ENCODE results near the gene CELSR1.

CELSR1 gene

DNA sequence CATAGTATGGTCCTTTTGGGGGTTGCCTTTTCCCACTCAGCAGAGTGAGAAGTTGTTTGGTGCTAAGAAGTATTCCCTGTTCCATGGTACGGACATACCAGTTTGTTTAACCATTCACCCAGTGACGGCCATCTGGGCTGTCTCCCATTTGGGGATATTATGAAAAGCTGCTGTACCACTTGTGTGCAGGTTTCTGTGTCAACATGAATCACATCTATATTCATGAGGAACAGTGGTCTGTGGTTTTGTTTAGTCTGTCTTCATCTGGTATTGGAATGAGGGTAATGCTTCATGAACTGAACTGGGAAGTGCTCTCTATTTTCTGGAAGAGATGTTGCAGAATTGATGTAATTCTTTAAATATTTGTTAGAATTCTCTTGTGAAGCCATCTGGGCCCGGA is 112.4 kb downstream of the CELSR1 start:
- no peak for ATAC-seq

DNA sequence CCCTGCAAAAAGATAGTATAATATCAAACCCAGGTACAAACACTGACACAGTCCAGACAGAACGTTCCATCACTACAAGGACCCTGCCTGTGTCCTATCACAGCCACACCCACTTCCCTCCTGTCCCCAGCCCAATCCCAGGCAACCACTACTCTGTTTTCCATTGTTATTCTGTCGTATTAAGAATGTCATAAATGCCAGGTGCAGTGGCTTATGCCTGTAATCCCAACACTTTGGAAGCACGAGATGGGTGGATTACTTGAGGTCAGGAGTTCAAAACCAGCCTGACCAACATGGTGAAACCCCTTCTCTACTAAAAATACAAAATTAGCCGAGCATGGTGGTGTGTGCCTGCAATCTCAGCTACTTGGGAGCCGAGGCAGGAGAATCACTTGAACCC is 112.9 kb downstream of the CELSR1 start:
- no peaks in the 10 kb centered on the region for H3K36me3 Mint-ChIP-seq (ENCODE audit: low read depth)
- DNase-seq (no peak), ATAC-seq (no peak)
- no peak overlapping the region for H3K4me3 Mint-ChIP-seq
- no peaks in the 10 kb centered on the region for H3K27me3 Mint-ChIP-seq
- H3K27ac Mint-ChIP-seq: no peak overlapping the region
- H3K9me3 Mint-ChIP-seq: no peaks in the 10 kb centered on the region
- peaks cover 6% of the 10 kb centered on the region for H3K4me1 Mint-ChIP-seq

More for the DNA sequence above, 112.4 kb downstream of the CELSR1 start:
- no peaks in the 10 kb centered on the region for H3K9me3 Mint-ChIP-seq
- H3K27ac Mint-ChIP-seq: no peak overlapping the region
- peaks cover 6% of the 10 kb centered on the region for H3K4me1 Mint-ChIP-seq
- H3K36me3 Mint-ChIP-seq (ENCODE audit: low read depth): no peaks in the 10 kb centered on the region
- H3K27me3 Mint-ChIP-seq: no peaks in the 10 kb centered on the region
- no peak for DNase-seq
- H3K4me3 Mint-ChIP-seq: no peak overlapping the region

DNA sequence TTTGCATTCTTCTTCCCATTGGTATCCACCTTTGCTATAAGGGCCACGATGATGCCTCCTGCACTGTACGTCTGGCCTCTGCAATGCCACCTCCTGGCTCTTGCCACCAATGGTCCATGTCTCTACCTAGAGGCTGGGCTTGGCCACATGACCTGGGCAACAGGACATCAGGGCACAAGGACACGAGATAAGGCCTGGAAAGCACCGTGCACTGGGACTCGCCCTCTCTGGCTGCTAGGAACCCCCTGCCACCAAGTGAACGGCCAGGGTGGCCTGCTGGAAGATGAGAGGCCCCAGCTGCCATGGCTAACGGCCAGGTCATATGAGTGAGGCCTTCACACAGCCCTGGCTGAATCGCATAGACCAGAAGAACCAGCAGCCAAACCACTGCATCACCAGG is 114.5 kb downstream of the CELSR1 start:
- Mint-ChIP-seq H3K27ac (no peak overlapping the region), H3K4me1 (peaks cover 6% of the 10 kb centered on the region), H3K9me3 (no peaks in the 10 kb centered on the region), H3K36me3 (ENCODE audit: low read depth) (no peaks in the 10 kb centered on the region), H3K4me3 (no peak overlapping the region), H3K27me3 (no peaks in the 10 kb centered on the region)
- DNase-seq (no peak), ATAC-seq (no peak)

DNA sequence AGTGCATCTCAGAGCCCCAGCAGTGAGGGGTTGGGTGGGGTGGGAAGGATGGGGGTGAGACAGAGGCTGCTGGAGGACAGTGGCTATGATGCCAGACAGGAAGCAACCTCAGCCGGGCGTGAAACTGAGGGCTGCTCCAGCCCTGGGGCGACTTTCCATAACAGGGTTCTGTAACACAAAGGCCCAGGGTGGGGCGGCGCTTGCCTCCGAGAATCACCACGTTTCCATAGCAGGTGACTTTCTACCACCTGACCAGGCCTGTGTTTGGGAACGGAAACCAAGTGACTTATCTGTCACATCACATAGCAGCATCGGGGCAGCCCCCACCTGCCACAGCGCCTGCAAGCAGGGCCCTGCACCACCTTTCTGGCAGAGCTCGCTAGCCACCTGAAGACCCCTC is 116.2 kb downstream of the CELSR1 start:
- no peak overlapping the region for H3K27ac Mint-ChIP-seq
- no peaks in the 10 kb centered on the region for H3K27me3 Mint-ChIP-seq
- H3K4me1 Mint-ChIP-seq: peaks cover 6% of the 10 kb centered on the region
- H3K4me3 Mint-ChIP-seq: no peak overlapping the region
- H3K9me3 Mint-ChIP-seq: no peaks in the 10 kb centered on the region
- peak; percentile 10 for DNase-seq
- ATAC-seq: peak; percentile 20
- no peaks in the 10 kb centered on the region for H3K36me3 Mint-ChIP-seq (ENCODE audit: low read depth)

DNA sequence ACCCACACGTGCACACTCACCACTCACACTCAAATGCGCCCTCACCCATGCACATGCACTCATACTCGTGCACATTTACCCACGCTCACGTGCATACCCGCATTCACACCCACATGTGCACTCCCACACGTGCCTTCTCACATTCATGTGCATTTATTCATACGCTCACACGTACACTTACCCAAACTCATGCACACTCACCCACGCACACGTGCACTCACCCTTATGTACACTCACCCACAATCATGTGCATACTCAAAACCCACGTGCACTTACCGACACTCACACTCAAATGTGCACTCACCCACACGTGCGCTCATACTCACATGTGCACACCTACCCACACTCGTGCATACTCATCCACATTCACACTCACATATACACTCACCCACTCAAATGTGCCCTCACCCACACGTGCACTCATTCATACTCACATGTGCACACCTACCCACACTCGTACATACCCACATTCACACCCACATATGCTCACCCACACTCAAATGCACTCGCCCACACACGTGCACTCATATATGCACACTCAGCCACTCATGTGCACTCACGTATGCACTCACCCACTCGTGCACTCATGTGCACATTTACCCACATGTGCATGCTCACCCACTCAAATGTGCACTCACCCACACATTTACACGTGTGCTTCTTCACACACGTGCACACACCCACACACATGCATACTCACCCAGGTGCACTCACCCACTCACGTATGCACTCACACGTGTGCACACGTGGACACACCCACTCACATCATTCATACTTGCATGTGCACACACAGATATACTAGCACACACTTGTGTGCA is 117.5 kb downstream of the CELSR1 start:
- Mint-ChIP-seq H3K27me3 (no peaks in the 10 kb centered on the region), H3K4me1 (peaks cover under 1% of the 10 kb centered on the region), H3K27ac (no peak overlapping the region), H3K36me3 (ENCODE audit: low read depth) (no peaks in the 10 kb centered on the region), H3K9me3 (no peaks in the 10 kb centered on the region), H3K4me3 (no peak overlapping the region)
- no peak for DNase-seq
- no peak for ATAC-seq

DNA sequence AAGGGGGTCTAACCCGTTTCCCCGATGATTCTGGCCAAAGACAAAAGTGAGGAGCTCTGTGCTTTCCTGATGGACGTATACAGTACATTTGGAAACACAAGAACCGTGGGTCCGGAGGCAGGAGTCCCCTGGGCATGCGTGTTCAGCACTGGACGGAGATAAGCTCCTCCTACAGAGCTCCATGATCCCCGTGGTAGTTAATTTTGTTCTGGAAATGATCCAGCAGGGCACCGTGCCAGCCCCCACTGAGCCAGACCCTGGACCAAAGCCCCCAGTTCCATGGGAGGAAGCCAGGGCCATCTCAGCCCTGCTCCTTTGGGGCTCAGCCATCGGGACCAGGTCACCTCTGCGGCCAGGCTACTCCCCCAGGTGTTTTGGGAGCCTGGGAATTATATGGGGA is 118.6 kb downstream of the CELSR1 start:
- Mint-ChIP-seq H3K4me1 (no peaks in the 10 kb centered on the region), H3K27ac (no peak overlapping the region), H3K4me3 (no peak overlapping the region), H3K9me3 (no peaks in the 10 kb centered on the region), H3K36me3 (ENCODE audit: low read depth) (no peaks in the 10 kb centered on the region), H3K27me3 (no peaks in the 10 kb centered on the region)
- no peak for ATAC-seq
- DNase-seq: no peak

DNA sequence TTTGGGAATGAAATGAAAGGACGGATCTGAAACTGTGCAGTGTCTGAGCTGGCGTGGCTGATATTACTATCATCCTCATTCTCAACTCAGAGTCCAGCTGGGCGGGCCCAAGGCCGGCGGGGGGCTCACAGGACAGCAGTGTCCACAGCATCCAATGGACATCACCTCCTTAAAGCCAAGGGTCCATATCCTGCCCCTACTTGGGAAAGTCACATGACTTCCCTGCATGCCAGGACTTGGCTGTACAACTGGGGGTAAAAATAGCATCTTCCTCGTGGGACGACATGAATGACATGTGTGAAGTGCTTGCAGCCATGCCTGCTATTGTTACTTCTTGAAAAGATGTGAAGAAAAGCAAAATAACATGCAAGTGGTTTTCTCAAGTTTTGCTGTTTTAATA is 119.7 kb downstream of the CELSR1 start:
- ATAC-seq (no peak), DNase-seq (no peak)
- no peaks in the 10 kb centered on the region for H3K9me3 Mint-ChIP-seq
- H3K27me3 Mint-ChIP-seq: no peaks in the 10 kb centered on the region
- no peaks in the 10 kb centered on the region for H3K4me1 Mint-ChIP-seq
- H3K27ac Mint-ChIP-seq: no peak overlapping the region
- no peak overlapping the region for H3K4me3 Mint-ChIP-seq
- no peaks in the 10 kb centered on the region for H3K36me3 Mint-ChIP-seq (ENCODE audit: low read depth)

DNA sequence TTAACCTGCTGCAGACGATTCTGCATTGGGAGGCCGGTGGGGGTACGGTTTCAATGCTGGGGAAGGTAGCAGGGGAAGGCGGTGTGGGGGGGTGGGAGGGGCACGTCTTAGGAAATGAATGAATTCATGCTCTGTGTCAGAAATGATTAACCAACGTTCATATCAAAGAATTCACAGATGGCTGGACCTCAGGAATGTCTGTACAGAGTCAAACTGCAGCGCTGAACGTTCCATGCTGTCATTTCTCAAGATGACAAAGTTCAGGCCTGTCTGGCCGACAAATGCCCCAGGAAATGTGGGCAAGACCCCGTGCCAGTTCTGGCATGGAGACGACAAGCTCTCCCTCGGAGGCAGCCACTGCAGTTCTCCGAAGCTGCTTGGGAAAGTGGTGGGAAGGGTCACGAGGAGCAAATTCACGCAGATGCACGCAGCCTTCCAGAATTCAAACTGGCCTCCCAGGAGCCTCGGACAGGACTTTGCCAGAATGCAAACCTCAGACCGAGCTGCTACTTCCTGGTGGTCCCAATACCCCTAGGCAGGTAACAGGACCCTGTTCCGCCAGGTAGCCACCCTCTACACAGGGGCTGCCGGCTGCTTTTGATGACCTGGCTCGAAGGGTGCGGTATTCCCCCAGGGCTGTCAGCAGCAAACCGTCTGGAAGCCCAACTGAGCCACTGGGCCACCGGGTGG is 120.4 kb downstream of the CELSR1 start:
- ATAC-seq (no peak), DNase-seq (no peak)
- H3K27me3 Mint-ChIP-seq: no peaks in the 10 kb centered on the region
- H3K36me3 Mint-ChIP-seq (ENCODE audit: low read depth): no peaks in the 10 kb centered on the region
- H3K27ac Mint-ChIP-seq: no peak overlapping the region
- H3K4me3 Mint-ChIP-seq: no peak overlapping the region
- no peaks in the 10 kb centered on the region for H3K9me3 Mint-ChIP-seq
- H3K4me1 Mint-ChIP-seq: no peaks in the 10 kb centered on the region

DNA sequence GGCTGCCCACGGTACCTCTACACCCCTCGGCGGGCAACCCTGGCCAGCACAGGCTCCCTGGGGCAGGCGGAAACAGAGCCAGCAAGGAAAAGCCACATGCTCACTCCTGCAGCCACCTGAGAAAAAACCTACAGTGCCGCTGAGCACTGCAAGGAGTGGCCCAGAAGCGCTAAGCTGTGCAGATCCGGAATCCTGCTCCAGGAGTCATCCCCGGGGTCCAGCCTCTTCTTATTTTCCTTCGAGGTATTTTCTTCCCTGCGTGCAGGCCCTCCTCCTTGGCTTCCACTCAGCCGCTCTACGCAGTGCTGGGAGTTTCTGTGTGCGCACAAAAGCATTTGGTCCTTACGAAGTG is 120.9 kb downstream of the CELSR1 start:
- no peak overlapping the region for H3K27ac Mint-ChIP-seq
- H3K4me1 Mint-ChIP-seq: no peaks in the 10 kb centered on the region
- H3K9me3 Mint-ChIP-seq: no peaks in the 10 kb centered on the region
- no peaks in the 10 kb centered on the region for H3K27me3 Mint-ChIP-seq
- ATAC-seq: no peak
- no peak for DNase-seq
- no peak overlapping the region for H3K4me3 Mint-ChIP-seq
- H3K36me3 Mint-ChIP-seq (ENCODE audit: low read depth): no peaks in the 10 kb centered on the region

DNA sequence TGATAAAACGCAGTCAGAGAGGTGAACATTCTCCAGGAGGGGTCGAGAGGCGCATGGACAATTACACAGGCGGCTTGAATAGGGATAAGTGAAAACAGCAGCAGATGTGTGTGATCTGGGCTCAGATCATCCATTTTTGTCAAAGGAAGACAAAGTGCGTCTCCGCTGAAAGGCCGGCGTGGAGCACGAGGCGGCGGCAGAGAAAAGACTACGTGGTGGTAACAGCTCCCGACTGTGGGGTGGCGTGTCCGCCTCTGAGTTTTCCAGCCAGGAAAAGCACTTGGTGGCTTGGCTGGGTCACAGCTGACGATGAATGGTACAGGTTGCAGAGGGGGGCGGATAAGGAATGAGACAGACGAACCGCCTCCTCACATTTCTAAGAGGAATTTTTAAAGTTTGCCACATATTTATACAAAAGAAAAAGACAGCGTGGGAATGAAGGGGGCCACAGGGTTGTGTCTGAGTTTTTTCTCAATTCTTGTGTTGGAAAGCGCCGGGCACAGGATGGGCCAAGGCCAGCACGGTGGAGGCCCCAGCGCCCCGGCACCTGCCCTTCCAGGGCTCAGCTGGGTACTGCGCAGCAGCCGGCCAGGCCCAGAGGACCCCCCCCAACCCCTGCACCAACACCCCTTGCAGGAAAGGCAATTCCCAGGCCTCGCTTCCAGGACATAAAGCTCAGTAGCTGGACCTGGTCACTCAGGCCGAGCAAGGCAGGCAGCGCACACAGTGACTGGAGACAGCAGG is 121.5 kb downstream of the CELSR1 start:
- H3K27me3 Mint-ChIP-seq: no peaks in the 10 kb centered on the region
- H3K4me3 Mint-ChIP-seq: no peak overlapping the region
- ATAC-seq (no peak), DNase-seq (no peak)
- no peaks in the 10 kb centered on the region for H3K9me3 Mint-ChIP-seq
- H3K36me3 Mint-ChIP-seq (ENCODE audit: low read depth): no peaks in the 10 kb centered on the region
- no peaks in the 10 kb centered on the region for H3K4me1 Mint-ChIP-seq
- no peak overlapping the region for H3K27ac Mint-ChIP-seq

DNA sequence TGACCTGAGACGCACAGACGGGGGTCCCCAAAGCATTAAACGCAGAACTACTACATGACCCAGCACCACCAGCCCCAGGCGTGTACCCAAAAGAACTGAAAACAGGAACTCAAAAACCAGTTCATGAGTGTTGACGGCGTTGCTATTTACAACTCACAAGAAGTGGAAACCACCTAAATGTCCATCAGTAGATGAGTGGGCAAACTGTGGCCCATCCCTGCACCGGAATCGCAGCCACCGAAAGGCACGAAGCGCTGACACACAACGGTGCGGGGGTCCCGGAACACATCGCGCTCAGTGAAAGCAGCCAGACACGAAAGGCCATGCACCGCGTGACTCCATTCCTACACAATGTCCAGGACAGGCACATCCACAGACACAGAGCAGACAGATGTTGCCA is 122.7 kb downstream of the CELSR1 start:
- Mint-ChIP-seq H3K36me3 (ENCODE audit: low read depth) (no peaks in the 10 kb centered on the region), H3K4me3 (no peak overlapping the region), H3K27ac (no peak overlapping the region), H3K27me3 (no peaks in the 10 kb centered on the region), H3K4me1 (no peaks in the 10 kb centered on the region), H3K9me3 (no peaks in the 10 kb centered on the region)
- DNase-seq: no peak
- no peak for ATAC-seq

DNA sequence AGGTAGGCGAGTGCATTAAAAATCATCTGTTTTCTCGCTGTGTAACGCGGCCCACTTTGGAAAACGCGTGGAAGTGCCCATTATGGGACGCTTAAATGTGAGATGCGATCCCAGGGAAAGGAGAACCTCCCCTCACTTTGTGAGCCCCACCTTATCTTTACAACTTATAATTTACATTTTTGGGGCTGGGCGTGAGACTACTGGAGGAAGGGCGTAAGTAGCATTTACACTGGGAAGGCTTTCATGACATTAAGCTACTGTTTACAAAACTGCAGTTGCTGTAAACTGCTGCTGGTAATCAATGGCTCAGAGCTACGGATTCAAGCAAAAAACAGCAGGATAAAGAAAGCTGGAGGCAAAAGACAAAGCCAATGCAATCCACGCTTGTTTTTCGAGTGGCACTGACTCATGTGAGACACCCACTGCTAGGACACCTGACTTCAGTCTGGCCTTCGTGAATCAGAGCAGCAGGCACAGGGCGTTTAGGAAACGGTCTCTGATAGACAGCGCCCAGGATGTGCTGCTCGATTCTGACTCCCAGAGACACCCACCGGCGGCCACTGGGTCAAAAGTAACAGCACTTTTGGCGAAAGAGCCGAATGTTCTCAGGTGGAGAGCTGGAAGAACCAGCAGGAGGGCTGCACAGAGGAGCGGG is 123.6 kb downstream of the CELSR1 start:
- no peak overlapping the region for H3K4me3 Mint-ChIP-seq
- no peak overlapping the region for H3K27ac Mint-ChIP-seq
- no peaks in the 10 kb centered on the region for H3K36me3 Mint-ChIP-seq (ENCODE audit: low read depth)
- DNase-seq: no peak
- H3K27me3 Mint-ChIP-seq: no peaks in the 10 kb centered on the region
- no peak for ATAC-seq
- H3K4me1 Mint-ChIP-seq: no peaks in the 10 kb centered on the region
- no peaks in the 10 kb centered on the region for H3K9me3 Mint-ChIP-seq

DNA sequence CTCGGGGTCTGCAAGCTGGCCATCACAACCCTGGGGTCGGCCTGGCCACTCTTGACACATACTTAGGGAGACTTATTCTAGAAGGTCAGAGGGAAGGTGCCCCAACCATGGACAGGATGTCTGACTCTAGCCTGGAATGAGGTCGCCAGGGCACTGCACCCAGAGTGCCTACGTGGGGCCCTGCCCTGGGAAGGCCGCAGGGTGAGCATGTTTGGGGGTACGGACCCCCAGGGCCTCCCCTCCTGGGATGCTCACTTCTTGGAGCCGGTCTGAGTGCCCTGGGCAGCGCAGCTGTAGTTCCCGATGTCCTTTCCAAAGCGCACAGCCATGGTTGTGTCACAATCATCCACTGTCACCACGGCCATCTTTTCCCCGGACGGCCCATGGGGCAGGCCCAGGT is 126.1 kb downstream of the CELSR1 start:
- H3K27me3 Mint-ChIP-seq: no peaks in the 10 kb centered on the region
- DNase-seq: no peak
- H3K36me3 Mint-ChIP-seq (ENCODE audit: low read depth): no peaks in the 10 kb centered on the region
- H3K27ac Mint-ChIP-seq: no peak overlapping the region
- no peaks in the 10 kb centered on the region for H3K9me3 Mint-ChIP-seq
- ATAC-seq: no peak
- H3K4me3 Mint-ChIP-seq: no peak overlapping the region
- H3K4me1 Mint-ChIP-seq: no peaks in the 10 kb centered on the region

DNA sequence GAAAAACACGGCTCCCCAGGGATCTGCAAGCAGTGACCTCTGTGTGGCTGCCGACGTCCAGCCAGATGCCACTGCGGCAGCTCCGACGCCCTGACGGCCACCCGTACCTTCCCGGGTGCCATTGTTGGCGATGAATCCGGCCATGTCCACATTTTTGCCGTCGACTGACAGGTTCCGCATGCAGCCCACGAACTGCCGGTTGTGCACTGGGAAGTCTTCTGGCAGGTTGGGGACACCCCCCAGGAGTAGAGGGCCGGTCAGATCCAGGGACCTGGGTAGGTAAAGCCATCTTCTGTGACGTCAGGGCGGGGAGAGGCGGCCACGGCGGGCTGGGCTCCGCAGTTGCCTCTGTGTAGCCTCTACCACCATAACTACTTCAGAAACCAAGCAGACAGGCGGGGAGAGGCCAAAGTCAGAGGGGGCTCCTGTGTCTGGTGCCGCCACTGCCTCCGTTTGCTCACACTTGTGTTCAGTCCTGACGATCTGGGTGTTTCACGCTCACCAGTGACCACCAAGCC is 127.1 kb downstream of the CELSR1 start:
- Mint-ChIP-seq H3K36me3 (ENCODE audit: low read depth) (no peaks in the 10 kb centered on the region), H3K4me1 (no peaks in the 10 kb centered on the region), H3K9me3 (no peaks in the 10 kb centered on the region), H3K4me3 (no peak overlapping the region), H3K27me3 (no peaks in the 10 kb centered on the region), H3K27ac (no peak overlapping the region)
- ATAC-seq: no peak
- no peak for DNase-seq

Data from activated naive CD8-positive, alpha-beta T cell treated with anti-CD3 and anti-CD28 coated beads, Interleukin-2, amount 50 U/mL, for 24 hours (primary cell).